Embryonic facial prominence (tissue), 1 donor: ENCODE measurements around the gene TMEM236.

Source experiments
- DNase-seq: peaks from one replicate; pipeline ENCODE4 v3.0.0-alpha.2; 2016; ENCODE audit errors: extremely low spot score

TMEM236 gene

DNA sequence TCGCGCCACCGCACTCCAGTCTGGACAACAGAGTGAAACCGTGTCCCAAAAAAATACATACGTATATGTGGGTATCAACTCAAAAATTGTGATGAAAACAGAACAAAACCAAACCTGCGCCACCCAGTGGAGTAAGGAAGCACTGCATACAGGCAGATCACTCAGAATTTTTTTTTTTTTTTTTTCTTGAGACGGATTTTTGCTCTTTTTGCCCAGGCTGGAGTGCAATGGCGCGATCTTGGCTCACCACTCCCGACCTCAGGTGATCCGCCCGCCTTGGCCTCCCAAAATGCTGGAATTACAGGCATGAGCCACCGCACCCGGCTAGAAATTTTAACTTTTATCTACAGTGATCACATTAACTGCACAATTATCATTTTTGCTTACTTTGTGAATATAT, 9.1 kb upstream of the TMEM236 start:
- DNase-seq, result no peak

DNA sequence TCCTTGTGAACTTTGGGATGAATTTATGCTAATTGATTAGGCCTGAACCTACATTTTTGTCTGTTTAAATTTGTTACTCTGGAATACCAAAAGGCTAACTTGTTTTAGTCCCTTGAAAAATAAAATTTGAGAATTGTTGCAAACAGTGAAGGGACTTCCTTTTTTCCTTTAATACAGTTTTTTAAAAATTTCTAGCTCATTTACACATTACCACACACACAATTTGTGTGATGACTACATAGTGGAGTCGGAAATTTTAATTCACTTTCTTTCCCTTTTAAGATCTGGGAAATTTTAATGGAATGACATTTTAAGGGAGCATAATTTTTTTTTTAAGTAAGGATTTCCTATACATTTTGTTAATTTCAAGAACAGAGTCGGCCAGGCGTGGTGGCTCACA, 8.6 kb upstream of the TMEM236 start:
- DNase-seq, result no peak

DNA sequence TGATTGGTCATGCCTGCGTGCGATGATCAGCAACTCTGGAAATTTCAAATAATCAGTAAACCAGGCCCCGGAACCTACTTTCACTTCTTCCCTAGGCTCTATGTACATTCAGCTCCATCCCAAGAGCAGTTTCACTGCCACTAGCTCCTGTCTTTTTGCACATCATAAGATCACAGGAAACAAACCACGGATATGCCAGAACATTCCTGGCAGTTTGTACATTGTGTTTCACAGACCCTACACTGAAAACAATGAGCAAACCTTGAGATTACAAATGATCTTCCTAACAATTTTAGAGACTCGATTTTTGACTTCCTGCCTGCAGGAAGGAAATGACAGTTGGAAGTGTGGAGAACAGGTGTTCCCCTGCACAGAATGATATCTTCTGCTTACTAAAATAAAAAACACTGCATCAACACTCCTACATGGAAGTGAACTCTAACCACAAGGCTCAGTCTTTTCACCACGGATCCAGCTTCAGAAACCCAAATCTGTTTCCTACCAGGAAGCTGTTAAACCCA, 7.6 kb upstream of the TMEM236 start:
- no peak for DNase-seq

DNA sequence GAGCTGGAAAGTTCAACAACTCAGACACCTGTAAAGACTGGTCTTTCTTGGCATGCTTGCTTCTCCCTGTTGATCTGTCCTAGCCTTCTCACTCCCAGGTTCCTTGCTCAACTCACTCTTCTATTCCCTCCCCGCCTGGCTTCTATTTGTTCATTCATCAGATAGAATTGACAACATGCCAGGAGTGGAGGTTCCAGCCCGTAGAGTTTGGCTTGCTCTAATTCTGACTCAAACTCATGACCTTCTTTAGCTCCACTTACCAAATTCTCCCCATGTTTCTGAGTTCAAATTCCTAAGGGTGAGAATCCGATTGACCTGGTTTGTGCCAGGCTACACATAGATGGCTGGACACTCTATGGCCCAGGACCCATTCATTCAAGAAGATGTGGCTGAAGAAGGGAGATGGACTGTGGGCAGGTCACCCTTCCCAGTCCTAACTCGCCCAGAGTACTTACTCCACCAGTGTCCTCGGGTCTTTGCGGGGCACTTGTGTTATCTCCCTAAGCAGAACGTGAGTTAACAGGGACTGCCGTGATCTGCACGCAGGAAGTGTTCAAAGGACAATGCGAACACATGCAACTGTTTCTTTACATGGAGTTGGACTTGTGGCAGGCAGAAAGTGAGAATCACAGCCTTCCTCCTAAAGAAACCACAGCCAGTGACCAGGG, 4.0 kb upstream of the TMEM236 start:
- no peak for DNase-seq

DNA sequence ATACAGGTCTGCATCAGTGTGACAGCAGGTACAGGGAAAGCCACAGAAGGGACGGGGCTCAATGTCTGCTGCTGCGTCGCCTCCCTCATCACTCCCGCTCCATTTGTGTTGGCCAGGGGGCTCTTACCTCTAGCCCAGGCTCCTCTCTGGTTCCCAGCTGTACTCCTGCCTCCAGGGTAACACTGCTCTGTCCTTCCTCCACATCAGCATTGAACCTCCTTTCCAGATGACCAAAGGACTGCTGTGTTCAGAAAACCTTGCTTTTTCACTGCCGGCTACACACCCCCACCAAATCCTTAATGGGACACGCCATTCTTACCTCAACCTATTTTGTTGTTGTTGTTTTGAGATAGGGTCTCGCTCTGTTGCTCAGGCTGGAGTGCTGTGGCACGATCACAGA, 2.1 kb upstream of the TMEM236 start:
- DNase-seq, result no peak

DNA sequence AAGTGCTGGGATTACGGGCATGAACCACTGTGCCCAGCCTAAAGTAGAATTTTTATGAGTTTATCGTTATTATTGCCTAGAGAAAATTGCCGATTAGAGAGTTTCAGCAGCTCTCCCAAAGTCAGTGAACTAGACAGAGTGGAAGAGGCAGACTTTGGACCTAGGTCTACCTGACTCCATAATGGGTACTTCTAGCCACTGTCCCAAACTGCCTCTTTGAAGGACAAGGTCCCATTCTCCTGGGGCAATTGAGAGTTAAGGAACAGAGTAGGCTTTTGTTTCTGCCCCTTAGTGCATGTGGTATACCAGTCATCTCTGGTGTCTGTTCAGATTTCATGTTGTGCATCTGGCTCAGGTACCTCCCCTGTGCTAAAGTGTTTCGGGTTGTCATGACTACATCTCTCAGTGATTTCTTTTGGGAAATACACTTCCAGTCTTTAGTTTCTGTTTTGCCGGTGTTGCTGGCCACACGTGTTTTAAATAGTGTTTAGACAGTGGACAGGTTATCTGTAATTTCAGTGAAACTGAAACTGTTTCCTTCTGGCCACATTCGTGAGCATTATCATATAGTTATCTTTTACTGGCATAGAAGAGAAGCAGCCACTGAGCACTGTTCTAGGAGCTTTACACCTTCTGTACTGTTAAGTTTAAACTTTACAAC, 4.7 kb downstream of the TMEM236 start:
- DNase-seq, result no peak

DNA sequence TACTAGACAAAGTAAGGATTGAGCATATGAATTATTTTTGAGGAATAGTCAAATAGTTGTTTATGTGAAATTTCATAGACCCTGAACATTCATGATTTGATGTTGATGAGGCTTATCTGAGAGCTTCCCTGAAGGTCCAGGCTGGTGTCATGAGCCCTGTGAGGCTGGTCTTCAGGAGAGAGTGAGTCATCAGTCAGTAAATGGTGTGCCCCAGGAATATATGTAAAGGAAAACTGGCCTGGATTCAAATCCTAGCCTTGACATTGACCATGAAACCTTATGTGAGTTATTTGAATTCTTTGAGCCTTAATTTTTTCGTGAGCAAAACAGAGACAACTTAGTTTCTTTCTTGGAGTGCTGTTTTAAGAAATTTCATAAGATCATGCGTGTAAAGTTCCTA, 6.2 kb downstream of the TMEM236 start:
- no peak for DNase-seq

DNA sequence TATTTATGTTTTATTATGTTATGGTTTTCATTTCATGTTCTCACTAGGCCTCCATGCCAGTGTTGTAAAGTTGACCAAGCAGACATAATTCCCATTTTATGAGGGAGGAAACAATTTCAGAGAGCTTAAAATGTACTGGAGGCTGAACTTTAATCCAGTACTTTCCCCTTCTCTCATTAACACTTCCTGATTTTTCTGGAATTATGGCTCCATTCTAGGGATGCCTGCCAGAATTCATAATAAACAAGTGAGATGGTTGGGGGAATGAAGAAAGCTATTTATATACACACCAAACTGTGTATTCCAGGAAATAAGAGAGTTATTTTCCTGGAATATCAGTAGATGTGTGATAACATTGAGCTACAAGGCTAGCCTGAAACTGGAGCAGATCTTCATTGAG, 6.9 kb downstream of the TMEM236 start:
- no peak for DNase-seq

DNA sequence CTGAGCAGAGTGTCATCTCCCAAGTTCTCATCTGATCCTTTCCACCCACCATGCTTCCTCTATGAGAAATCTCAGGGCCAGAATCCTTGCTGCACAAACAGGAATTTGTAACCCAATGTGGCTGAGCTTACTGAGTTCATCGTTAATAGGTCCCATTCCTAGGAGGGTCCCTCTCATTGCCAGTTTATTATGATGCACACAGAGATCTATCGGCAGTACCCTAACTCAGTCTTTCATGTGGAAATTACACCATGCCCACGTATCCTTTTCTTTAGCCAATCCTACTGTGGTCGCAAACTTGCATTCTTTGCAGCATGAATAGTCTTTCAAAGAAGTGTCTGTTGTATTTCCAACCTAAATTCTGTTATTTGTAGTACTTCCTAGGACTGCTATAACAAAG, 12.1 kb downstream of the TMEM236 start:
- no peak for DNase-seq

DNA sequence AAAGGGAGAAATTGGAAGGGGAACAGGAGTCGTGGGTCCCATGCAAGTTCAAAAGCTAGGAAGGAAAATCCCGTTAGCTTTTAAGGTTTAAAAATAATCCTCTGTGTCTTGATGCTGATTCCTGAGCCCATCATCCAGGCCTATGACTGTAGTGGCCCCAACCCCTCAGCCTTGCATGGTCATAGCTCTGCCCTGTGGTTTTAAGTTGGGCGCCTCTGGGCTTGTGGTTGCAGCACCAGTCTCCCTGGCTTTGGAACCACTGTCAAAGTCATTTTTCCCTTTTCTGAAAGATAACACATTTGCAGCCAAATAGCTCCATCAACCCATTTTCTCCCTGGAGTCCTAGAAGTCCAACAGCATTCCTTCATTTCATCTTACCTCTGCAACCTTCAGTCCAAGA, 13.6 kb downstream of the TMEM236 start:
- no peak for DNase-seq

DNA sequence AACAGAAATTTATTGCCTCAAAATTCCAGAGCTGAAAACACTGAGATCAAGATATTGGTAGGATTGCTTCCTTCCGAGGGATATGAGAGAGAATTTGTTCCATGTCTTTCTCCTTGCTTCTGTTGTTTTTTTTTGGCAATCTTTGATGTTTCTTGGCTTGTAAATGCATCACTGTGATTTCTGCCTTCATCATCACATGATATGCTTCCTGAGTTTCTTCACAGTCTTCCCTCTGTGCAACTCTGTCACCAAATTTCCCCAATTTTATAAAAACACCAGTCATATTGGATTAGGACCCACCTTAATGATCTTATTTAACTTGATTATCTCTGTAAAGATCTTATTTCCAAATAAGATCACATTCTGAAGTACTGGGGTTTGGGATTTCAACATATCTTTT, 14.7 kb downstream of the TMEM236 start:
- DNase-seq, result no peak

DNA sequence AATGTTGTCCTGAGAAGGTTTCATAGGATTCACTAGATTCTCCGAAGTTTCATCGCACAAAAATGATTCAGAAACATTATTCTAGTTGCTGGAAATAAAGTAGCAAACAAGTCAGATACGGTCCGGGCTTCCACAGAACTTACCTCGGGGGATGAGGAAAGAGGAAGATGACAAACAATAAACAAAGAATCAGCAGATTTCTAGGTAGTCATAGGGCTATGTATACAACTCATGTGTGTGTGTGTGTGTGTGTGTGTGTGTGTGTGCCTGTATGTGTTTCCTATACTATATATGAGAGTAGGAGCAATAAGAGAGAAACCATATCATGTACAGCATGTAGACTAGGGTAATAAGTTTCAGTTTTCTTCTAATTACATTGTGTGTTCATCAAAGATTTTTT, 16.5 kb downstream of the TMEM236 start:
- no peak for DNase-seq

DNA sequence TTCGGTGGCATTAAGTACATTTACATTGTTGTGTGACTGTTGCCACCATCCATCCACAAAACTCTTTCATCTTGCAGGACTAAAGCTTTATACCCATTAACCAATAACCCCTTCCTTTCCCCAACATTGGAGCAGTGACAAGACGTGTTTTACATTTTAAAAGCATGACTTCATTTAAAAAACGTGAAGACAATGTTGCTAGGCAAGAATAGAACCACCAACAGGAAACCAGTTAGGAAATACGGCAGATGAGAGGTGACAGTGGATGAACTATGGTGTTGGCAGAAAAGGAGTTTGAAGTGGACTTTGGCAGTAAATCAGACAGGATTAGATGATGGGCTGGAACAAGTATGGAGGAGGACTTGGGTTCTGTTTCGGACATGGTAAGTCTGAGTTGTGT, 17.0 kb downstream of the TMEM236 start:
- DNase-seq, result no peak

DNA sequence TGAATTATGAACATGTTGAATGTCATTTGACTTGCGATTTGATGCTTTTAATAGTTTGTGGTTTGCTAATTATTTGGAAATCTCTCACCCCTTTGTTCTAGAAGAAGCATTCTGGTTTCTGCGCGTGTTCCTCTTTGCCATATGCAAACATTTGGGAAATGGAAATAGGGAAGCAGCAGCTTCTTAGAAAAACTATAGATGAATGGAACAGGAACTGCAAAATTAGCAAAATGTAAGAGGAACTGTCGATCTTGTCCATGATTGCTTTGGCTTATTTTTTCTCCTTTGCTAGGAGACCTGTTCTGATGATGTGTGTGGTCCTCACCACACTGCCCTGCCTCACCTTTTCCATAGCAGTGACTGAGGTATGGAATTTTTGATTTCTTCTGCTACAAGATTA, 19.0 kb downstream of the TMEM236 start:
- no peak for DNase-seq

DNA sequence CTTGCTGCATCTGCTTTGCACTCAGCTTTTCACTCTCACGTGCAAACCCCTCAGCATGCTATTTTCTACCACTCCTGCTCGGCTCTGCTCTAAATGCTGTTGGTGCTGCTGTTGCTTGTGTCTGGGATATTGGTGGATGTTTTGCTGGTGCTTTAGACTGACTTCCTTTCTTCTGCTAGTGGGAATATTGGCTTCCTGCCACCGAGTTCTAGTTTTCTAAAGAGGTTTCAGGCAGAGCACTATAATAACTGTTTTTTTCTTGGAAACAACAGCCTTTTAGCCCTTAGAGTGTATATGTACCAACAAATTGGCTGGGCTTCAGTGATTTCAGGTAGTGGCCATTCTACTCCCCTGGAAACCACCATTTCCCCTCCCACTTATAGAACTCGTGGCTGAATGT, 27.8 kb downstream of the TMEM236 start:
- DNase-seq, result no peak

DNA sequence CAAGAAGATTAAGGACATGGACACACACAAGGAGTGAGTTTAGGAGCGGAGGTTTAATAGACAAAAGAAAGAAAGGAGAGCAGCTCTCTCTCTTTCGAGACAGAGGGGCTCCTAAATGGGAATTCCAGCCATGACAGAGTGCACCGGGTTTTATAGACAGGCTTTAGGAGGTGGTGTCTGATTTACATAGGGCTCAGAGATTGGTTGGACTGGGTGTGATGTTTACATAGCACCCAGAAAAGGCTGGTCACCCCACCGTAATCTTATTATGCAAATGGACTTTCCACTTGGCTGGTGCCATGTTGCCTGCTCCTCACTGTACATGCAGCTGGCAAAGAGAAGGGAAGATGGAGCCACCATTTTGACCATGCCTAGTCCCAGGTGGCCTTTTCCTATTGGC, 28.7 kb downstream of the TMEM236 start:
- DNase-seq, result no peak

DNA sequence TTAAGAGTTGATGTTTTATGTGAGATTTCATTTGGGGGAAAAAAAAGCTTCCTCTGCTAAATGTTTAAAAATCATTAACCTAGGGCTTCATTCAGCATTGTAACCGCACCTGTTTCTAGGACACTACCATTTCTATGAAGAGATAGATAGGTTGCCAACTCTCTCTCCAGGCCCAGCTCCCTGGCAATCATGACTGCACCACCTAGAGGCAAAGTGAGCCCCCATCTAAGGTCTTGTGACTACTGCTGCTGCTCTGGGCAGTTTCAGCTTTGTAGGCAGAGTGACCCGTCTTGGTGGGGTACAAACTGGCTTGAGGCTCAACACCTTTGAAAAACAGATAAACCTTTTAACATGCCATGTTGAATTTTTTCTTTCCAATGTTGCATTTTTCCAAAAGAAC, 29.9 kb downstream of the TMEM236 start:
- DNase-seq, result no peak

DNA sequence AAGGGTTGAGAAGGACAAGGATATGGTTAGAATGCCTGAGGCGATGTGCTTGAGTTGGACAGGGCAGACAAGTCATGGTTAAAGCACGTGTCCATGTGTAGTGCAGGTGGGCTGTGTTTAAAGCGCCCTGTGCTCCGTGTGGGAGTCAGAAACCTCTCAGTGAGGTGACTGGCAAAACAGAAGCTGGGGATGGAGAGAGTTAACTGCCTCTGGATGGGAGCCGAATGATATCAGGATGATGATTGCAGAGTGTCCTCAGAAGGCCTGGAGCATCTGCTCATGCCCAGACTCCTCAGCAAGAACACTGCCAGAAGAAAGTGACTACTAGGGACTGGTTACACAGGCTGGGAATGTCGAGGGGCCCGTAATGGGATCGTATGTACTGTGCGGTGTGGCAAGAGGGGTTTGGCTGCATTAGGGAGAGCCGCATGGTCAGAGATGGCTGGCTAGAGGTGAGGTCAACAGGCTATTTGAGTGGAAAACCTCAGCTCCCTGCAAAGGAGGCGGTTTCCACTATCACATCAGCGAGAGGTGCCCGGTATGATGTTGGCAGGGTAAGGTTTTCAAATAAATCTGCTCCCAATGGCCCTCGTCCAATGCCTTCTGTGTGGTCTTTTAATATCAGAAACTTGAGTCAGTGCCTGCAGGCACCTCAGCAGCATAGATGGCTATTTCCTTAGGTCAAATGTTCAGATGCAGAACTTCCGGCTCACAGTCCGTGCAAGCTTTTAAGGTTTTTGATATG, 31.1 kb downstream of the TMEM236 start:
- DNase-seq, result no peak

DNA sequence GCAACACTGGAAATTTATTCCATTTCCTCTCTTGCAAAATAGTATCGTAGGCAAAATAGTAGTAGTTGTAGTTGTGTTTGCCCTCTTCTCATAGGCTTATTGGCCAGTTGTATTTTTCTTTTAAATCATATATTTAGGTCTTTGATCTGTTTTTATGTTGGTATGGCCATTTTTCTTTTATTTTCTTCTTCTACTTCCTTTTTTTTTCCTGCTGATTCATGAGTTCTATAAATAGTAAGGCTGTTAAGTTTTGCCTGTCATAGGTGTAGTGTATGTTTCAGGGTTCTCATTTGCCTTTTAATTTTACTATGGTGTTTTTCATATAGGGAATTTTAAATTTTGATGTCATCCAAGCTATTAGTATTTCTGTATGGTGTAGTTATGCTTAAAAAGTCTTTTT, 31.8 kb downstream of the TMEM236 start:
- no peak for DNase-seq

DNA sequence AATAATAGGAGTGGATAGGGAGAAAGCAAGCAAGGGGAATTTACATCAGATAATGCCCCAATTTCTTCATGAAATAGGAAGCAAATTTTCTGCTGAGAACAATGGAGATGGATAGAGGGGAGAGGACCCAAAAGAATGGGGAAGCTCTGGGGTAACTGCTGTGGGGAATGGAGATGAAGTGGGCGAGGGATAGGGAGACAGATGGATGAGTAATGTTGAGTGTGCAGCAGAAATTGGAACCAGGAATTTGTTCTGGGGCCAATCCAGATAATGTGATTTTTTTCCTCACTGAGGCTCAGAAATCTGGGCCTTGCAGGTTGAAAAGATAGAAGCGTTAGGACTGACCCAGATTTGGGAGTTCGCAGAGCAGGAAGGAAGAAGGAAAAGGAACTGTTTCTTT, 32.7 kb downstream of the TMEM236 start:
- no peak for DNase-seq

DNA sequence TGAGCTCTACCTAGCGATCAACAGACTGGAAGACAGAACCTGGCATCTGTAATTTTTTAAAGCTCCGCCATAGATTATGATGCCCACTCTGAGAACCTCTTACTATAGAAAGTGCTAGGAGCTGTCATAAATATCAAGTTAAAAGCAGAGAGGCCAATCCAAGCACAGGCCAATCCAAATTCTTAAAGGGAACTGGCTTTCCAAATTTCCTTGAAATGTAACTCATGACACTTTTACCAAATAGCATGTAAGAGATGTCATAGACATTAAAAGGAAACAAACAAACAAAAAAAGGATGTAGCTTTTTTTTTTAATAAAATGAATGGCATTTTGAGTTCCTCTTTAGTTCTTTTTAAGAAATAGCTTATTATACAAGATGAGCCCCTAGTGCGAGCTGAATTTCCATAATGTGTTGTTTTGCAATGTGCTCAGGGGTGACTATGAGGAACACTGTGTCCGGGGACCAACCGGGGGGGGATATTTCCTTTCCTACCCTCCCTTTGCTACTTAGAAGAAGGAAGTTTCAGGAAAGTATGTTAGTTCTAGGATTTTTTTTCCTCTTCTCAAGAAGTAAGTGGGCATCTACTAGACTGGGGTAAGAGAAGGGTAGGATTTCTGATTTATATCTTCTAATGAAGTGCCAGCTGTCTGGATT, 33.4 kb downstream of the TMEM236 start:
- no peak for DNase-seq
